ENCODE results near the gene QRICH2.
"Not testable (repeated sequence)": the region's sequence is repeated elsewhere in the genome, so short reads cannot be mapped to it uniquely, and the experiment has no call there.

Gene QRICH2

GRCh38 chr17:76307966-76308338 lies at the start of gene QRICH2:
QRICH2 (minus strand) TSS chr17:76308276; CDS start chr17:76307998, 278 bp downstream.
- no peak for DNase-seq (ENCODE audit: low read depth in 2 of 2)

DNA sequence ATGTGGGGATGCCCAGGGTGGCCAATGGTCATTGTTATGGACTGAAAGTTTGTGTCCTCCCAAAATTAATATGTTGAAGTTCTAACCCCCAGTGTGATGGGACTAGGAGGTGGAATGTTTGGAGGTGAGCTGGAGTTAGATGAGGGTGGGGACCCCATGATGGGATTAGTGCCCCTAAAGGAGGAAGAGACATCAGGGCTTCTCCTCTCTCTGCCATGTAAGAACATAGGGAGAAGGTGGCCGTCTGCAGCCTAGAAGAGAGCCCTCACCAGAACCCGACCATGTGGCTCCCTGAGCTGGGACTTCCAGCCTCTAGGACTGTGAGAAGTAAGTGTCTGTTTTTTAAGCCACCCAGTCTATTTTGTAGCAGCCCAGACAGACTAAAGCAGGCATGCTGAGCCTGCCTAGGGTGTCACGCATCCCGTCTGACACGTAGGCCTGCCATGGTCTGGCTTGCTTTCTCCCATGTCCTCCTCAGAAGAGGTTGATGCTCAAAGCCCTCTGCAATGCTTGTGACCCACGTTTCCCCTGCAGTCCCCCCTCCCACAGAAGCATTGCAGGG lies 49.6 kb upstream of the QRICH2 start:
- DNase-seq (ENCODE audit: low read depth in 2 of 2), result no peak

- DNase-seq (ENCODE audit: low read depth in 2 of 2), result no peak
Observed at GRCh38 chr17:76356803-76357456, 48.9 kb upstream of the QRICH2 start.

- DNase-seq (ENCODE audit: low read depth in 2 of 2), result no peak
Observed at GRCh38 chr17:76354747-76355310, 46.8 kb upstream of the QRICH2 start.

- no peak for DNase-seq (ENCODE audit: low read depth in 2 of 2)
Observed at GRCh38 chr17:76354317-76354729, 46.2 kb upstream of the QRICH2 start.

DNA sequence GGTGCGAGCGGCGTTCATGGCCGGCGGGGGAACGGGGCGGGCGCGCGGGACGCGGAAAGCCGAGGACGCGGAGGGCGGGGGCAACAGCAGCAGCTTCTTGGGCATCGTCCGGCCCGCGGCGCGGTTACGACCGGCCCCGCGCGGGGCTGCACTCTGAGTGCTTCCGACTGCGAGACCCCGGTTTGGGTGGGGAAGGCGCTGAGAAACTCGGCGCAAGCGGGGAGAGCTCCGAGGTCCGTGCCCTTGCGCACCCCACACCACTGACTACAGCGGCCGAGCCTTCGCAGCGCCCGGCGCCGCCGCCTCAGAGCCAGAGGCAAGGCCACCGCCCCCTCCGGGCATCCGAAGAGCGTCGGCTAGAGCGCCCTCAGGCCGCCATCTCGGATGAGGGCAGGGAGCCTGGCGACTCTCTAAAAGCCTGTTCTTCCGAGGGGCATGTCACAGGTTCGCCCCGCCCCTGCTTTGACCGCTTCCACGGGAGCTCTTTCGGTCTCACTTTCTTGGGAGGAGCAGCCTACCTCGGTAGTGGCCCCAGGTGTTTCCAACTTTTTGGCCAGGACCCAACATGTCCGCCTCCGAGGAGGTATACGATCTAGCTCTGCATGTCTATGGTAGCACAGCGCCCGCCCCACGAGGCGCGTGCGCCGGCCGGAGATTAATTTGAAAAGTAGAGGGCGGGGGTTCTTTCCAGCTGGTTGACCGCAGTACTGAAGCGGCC lies 45.7 kb upstream of the QRICH2 start, which contains the start of gene PRPSAP1:
TSS of gene PRPSAP1 (minus strand) at position 318 of the 718 bp plus-strand sequence. CDS start at position 105, 213 bp downstream.
- DNase-seq (ENCODE audit: low read depth in 2 of 2), result peak; percentile 64 to 76

DNA sequence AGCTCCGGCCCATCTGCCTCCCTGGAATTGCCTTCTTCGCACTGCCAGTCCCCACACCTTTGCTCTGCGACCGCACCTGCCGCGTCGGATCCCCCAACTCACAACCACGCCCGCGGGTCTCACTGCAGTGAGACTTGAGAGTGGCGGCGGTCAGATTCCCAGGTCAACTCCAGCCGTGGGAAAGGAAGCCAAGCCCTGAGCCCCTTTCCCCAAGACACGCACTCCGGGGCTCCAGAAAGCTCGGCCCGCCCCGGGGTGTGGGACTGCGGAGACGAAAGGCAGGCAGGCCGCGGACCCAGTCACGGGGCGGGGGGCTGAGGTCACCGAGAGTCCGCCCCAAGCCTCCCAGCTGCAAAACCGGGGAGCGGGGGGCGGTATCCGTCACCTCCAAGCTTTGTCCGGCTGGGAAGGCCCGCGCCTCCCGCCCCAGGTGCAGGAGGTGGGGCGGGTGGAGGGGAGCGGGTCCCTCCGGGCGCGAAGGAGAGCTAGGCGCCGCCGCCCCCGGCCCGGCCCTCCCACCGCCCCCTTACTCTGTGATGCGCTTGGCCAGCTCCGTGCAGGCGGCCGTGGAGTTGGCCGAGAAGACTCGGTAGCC lies 45.0 kb upstream of the QRICH2 start:
- DNase-seq (ENCODE audit: low read depth in 2 of 2), result no peak

DNA sequence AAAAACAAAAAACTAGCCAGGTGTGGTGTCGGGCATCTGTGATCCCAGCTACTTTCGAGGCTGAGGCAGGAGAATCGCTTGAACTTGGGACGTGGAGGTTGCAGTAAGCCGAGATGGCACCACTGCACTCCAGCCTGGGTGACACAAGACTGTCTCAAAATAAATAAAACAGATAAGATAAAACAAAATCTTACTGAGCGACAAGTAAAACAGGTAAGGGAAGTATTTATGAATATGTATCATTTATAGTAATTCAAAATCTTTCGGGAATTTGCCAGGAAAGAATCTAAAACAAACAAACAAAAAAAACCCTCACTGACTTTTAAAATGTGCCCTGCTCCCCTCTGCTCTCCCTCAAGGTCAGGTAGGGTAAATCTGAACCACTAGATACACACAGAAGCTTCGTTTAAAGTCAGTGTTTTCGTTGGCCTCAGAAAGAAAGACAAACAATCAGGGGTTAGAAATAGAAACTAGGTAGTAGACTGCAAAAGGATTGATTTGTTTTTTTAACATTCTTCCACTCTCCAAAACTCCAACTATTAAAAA lies 43.5 kb upstream of the QRICH2 start:
- no peak for DNase-seq (ENCODE audit: low read depth in 2 of 2)

GRCh38 chr17:76350463-76350862 lies 42.4 kb upstream of the QRICH2 start:
- DNase-seq (ENCODE audit: low read depth in 2 of 2), result no peak

GRCh38 chr17:76346936-76347335 lies 38.9 kb upstream of the QRICH2 start:
- not testable (repeated sequence) for DNase-seq (ENCODE audit: low read depth in 2 of 2)

DNA sequence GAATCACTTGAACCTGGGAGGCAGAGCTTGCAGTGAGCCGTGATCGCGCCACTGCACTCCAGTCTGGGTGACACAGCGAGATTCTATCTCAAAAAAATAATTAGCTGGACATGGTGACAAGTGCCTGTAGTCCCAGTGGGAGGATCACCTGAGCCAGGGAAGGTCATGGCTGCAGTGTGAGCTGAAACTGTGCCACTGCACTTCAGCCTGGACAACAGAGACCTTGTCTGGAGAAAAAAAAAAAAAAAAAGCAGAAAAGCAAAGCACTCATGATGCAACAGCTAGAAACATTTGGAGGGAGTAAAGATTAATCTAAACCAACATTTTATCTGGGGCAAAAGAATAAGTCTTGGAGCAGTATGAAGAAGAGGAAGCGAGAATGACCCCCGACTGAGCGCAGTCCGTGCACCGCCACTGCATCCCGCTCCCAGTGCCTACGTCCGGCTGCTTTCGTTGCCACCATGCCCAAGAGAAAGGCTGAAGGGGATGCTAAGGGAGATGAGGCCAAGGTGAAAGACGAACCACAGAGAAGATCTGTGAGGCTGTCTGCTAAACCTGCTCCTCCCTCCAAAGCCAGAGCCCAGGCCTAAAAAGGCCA lies 37.4 kb upstream of the QRICH2 start:
- DNase-seq (ENCODE audit: low read depth in 2 of 2), result no peak

DNA sequence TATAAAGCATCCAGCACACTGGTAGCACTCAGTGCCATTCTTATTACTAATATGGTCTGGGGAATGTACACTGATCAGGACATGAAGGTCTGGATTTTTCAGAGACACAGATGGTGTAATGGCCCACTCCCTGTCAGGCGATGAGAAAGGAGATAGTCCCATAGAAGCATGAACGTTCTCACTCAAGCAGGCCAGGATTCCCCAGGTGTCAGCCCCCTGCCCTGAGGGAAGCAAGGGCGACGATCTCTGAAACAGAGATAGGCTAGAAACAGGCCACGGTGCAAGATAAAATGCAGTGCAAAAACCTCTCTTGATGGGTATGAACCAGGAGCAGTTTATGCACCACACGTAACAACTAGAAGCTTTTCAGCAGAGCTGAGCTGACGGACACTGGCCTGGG lies 35.0 kb upstream of the QRICH2 start:
- DNase-seq (ENCODE audit: low read depth in 2 of 2), result no peak

DNA sequence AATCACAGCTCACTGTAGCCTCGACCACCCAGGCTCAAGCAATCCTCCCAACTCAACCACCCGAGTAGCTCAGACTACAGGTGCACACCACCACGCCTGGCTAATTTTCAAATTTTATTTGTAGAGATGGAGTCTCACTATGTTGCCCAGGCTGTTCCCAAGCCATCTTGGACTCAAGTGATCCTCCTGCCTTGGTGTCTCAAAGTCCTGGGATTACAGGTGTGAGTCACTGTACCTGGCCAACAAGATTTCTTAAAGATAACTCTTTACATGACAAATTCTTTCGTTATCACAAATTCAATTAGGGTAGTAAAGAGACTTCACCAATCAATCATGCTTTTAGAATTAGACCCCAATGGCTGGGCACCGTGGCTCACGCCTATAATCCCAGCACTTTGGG lies 33.2 kb upstream of the QRICH2 start:
- DNase-seq (ENCODE audit: low read depth in 2 of 2), result no peak

GRCh38 chr17:76337413-76337777 lies 29.3 kb upstream of the QRICH2 start:
- DNase-seq (ENCODE audit: low read depth in 2 of 2), result no peak

DNA sequence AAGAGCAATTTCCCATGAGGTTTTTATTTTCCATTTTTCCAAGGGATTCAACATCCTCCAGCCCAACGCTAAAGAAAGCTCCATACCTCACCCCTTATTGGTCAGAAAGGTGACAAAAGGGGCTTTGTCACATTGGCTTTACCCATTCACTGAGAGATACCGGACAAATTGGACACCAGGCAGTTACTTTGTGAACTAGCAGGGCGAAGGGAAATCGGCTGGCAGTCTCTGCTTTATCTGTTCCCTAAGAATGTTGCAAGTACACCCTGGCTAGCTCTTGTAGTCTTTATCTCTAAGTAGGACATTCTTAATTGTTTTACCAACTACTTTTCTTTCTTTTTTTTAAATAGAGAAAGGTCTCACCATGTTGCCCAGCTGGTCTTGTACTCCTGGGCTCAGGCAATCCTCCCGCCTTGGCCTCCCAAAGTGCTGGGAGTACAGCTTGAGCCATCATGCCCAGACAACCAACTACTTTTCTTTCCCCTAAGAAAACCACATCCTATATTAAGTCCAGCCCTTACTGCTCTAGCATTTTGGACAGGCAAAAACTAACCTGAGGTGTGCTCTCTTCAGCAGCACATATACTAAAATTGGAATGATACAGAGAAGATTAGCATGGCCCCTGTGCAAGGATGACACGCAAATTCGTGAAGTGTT lies 28.8 kb upstream of the QRICH2 start:
- no peak for DNase-seq (ENCODE audit: low read depth in 2 of 2)

- no peak for DNase-seq (ENCODE audit: low read depth in 2 of 2)
Observed at GRCh38 chr17:76335716-76336381, 27.8 kb upstream of the QRICH2 start.

GRCh38 chr17:76333673-76334505 lies 25.8 kb upstream of the QRICH2 start:
- no peak for DNase-seq (ENCODE audit: low read depth in 2 of 2)

GRCh38 chr17:76331083-76331482 lies 23.0 kb upstream of the QRICH2 start:
- no peak for DNase-seq (ENCODE audit: low read depth in 2 of 2)

DNA sequence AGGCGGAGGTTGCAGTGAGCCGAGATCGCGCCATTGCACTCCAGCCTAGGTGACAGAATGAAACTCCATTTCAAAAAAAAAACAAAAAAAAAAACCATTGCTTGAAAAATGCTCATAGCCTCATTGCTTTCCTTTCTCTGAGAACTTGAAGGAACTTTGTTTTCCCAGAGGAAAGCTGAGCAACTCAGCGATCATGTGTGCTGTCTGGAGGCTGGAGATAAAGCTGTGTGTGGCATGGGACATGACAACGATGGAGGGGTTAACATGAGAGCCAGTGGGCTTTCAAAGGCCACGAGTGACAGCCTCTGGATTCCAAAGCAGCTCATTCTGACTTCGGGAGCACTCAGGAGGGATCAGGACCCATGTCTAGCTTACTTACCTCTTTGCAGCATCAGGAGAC lies 21.6 kb upstream of the QRICH2 start:
- DNase-seq (ENCODE audit: low read depth in 2 of 2), result no peak

DNA sequence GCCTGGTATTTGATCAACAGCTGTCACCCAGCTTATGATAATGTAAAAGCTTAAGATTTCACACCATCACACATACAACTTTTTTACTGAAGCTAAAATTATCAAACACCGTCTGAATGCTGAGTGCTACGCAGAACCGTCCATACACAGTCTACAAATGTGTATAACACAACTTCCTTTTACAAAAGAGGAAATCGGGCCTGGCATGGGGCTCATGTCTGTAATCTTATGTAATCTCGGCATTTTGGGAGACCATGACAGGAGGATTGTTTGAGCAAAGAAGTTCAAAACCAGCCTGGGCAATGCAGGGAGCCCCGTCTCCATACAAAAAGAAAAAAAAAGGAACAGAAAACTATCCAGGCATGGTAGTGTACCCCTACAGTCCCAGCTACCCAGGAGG lies 19.6 kb upstream of the QRICH2 start:
- no peak for DNase-seq (ENCODE audit: low read depth in 2 of 2)

Data from stimulated activated CD4-positive, alpha-beta T cell treated with anti-CD3 and anti-CD28 coated beads, Interleukin-15, amount 100 ng/mL, for 48 hours (primary cell).